Right atrium auricular region (tissue), 2 donors: ENCODE measurements around the gene ARHGAP21. TPM values are rescaled to one million over a fixed set of nuclear protein-coding genes. Genes with fewer than 3 reads are reported as not detected.
"Not testable (repeated sequence)": the region's sequence is repeated elsewhere in the genome, so short reads cannot be mapped to it uniquely, and the experiment has no call there.

Experiments
- DNase-seq: peaks from one replicate; pipeline ENCODE4 v3.0.0-alpha.2; 2019; ENCODE audit warnings: low spot score
- H3K27ac ChIP-seq, 2 donors: fragments of 200-600 bp; sonication (generic); 1 replicate in 1 of 2; 2 replicates in 1 of 2; pipeline ENCODE4 v1.5.1; 2016 to 2019
- H3K27me3 ChIP-seq, 2 donors: fragments of 200-600 bp; sonication (generic); one replicate each; pipeline versions ENCODE4 v1.5.1 to v1.6.0; 2017 to 2019
- H3K36me3 ChIP-seq: fragments of 200-600 bp; sonication (generic); one replicate; pipeline ENCODE4 v1.5.1; 2016
- H3K4me1 ChIP-seq, 2 donors: fragments of 200-600 bp; sonication (generic); one replicate each; pipeline versions ENCODE4 v1.5.1 to v1.6.0; 2017 to 2019
- H3K4me3 ChIP-seq, 2 donors: fragments of 200-600 bp; sonication (generic); 1 replicate in 1 of 2; 2 replicates in 1 of 2; pipeline ENCODE4 v1.5.1; 2017 to 2019; ENCODE audit warnings: mild to moderate bottlenecking in 1 of 2, moderate library complexity in 1 of 2
- H3K9me3 ChIP-seq, 2 donors: fragments of 200-600 bp; sonication (generic); one replicate each; pipeline ENCODE4 v1.5.1; 2019
- CTCF ChIP-seq, 2 donors: fragments of 200-600 bp; sonication (generic); IDR thresholded peaks; one replicate each; pipeline ENCODE4 v1.5.1; 2019; ENCODE audit warnings: antibody characterized with exemption in 2 of 2
- total RNA-seq, 2 donors: library from RNA; depleted of rRNA; stranded (reverse); fragments of >200 nt; gene quantifications; one replicate each; pipeline ENCODE4 v1.1.0, GENCODE V29; 2016

The ARHGAP21 gene
- total RNA-seq, 2 donors from 2014 or later = 45.0 to 46.3 TPM

GRCh38 chr10:24664991-24665390, 58.7 kb downstream of the ARHGAP21 start:
- H3K36me3 ChIP-seq = no peaks in the 10 kb centered on the region
- DNase-seq = no peak
- no peak for TF ChIP-seq CTCF (IDR thresholded peaks at IDR 0.05)
- no peaks in the 10 kb centered on the region for H3K27me3 ChIP-seq
- H3K9me3 ChIP-seq = no peaks in the 10 kb centered on the region
- peaks cover 0 to 3% of the 10 kb centered on the region in 2 donors for H3K4me1 ChIP-seq
- H3K4me3 ChIP-seq = no peak overlapping the region
- no peak overlapping the region for H3K27ac ChIP-seq

GRCh38 chr10:24661376-24661775, 62.3 kb downstream of the ARHGAP21 start:
- H3K27me3 ChIP-seq = no peaks in the 10 kb centered on the region
- DNase-seq = no peak
- no peaks in the 10 kb centered on the region for H3K36me3 ChIP-seq
- no peak overlapping the region for H3K27ac ChIP-seq
- TF ChIP-seq CTCF (IDR thresholded peaks at IDR 0.05) = no peak
- H3K9me3 ChIP-seq = no peaks in the 10 kb centered on the region
- H3K4me3 ChIP-seq = no peak overlapping the region
- H3K4me1 ChIP-seq = no peaks in the 10 kb centered on the region

- not testable (repeated sequence) for H3K4me3 ChIP-seq, H3K27me3 ChIP-seq, H3K4me1 ChIP-seq, H3K36me3 ChIP-seq, H3K27ac ChIP-seq, DNase-seq, H3K9me3 ChIP-seq
Measured at GRCh38 chr10:24658319-24658718, 65.4 kb downstream of the ARHGAP21 start.

- DNase-seq, H3K36me3 ChIP-seq, H3K27ac ChIP-seq, H3K27me3 ChIP-seq, H3K9me3 ChIP-seq, H3K4me3 ChIP-seq: not testable (repeated sequence)
- peaks cover 0 to 15% of the 10 kb centered on the region in 2 donors for H3K4me1 ChIP-seq
Measured at GRCh38 chr10:24656326-24656725, 67.4 kb downstream of the ARHGAP21 start.

- TF ChIP-seq CTCF (IDR thresholded peaks at IDR 0.05) = no peak
- Histone ChIP-seq H3K27ac (peak overlapping the region in 1 of 2 donors; percentile 55), H3K27me3 (no peaks in the 10 kb centered on the region), H3K4me3 (no peak overlapping the region), H3K4me1 (peaks cover 0 to 25% of the 10 kb centered on the region in 2 donors), H3K36me3 (no peaks in the 10 kb centered on the region), H3K9me3 (no peaks in the 10 kb centered on the region)
- no peak for DNase-seq
Measured at GRCh38 chr10:24652381-24652957, 71.2 kb downstream of the ARHGAP21 start.

GRCh38 chr10:24651923-24652322, 71.8 kb downstream of the ARHGAP21 start:
- Histone ChIP-seq H3K27ac (peak overlapping the region in 1 of 2 donors; percentile 55), H3K4me1 (peaks cover 0 to 25% of the 10 kb centered on the region in 2 donors), H3K27me3 (no peaks in the 10 kb centered on the region), H3K9me3 (no peaks in the 10 kb centered on the region), H3K4me3 (no peak overlapping the region), H3K36me3 (no peaks in the 10 kb centered on the region)
- no peak for DNase-seq
- no peak for TF ChIP-seq CTCF (IDR thresholded peaks at IDR 0.05)
